AG04449 (cell line): ENCODE measurements around the gene KCNMB1.

Experiments used
- CTCF ChIA-PET: fragments of 350-600 bp; formaldehyde crosslinking; extraction: SDS; loops from one replicate; lab custom pipeline; 2021; ENCODE audit warnings: antibody characterized with exemption; lab: Yijun Ruan, JAX
- POLR2A ChIA-PET: fragments of 400-600, 350-600 bp; formaldehyde crosslinking; extraction: SDS; loops from one replicate; lab custom pipeline; 2020; ENCODE audit warnings: antibody characterized with exemption, inconsistent platforms; lab: Yijun Ruan, JAX
- DNase-seq: peaks from one replicate; pipeline ENCODE4 v3.0.0-alpha.2; 2010; ENCODE audit warnings: low read depth, low spot score
- H3K4me3 ChIP-seq: 2 replicates; pipeline ENCODE4 v1.5.1; 2011; ENCODE audit warnings: low read depth, mild to moderate bottlenecking, control low read depth, low read length
- CTCF ChIP-seq: IDR thresholded peaks from one replicate; pipeline ENCODE4 v1.5.1; 2011; ENCODE audit warnings: mild to moderate bottlenecking, moderate library complexity, low read length, control low read depth, inconsistent platforms; ENCODE audit not compliant: insufficient read depth; ENCODE audit errors: missing control alignments

The KCNMB1 gene

GRCh38 chr5:170353011-170353761 is 36.0 kb downstream of the KCNMB1 start:
- CTCF ChIA-PET = no interaction called here
- POLR2A ChIA-PET = no interaction called here

GRCh38 chr5:170348137-170348633 is 41.0 kb downstream of the KCNMB1 start:
- POLR2A ChIA-PET = no interaction called here
- no peak for TF ChIP-seq CTCF
- no peak overlapping the region for H3K4me3 ChIP-seq
- DNase-seq = no peak
- CTCF ChIA-PET = interaction anchor here (1.5 kb wide), 1 partner anchor 17 kb away, joined by 3 read pairs; no protein-coding TSS in a partner anchor

More at GRCh38 chr5:170353011-170353761, 36.0 kb downstream of the KCNMB1 start:
- no peak for TF ChIP-seq CTCF
- H3K4me3 ChIP-seq = no peak overlapping the region
- no peak for DNase-seq

GRCh38 chr5:170347022-170347567 is 42.1 kb downstream of the KCNMB1 start:
- DNase-seq = no peak
- TF ChIP-seq CTCF = no peak
- CTCF ChIA-PET = interaction anchor here (1.5 kb wide), 1 partner anchor 16 kb away, joined by 3 read pairs; no protein-coding TSS in a partner anchor
- H3K4me3 ChIP-seq = no peak overlapping the region
- POLR2A ChIA-PET = no interaction called here

- CTCF ChIA-PET = interaction anchor here (1.4 kb wide), 1 partner anchor 38 kb away, joined by 3 read pairs; no protein-coding TSS in a partner anchor
- no peak for TF ChIP-seq CTCF
- POLR2A ChIA-PET = no interaction called here
- no peak for DNase-seq
- no peak overlapping the region for H3K4me3 ChIP-seq
These were observed 43.2 kb downstream of the KCNMB1 start for GRCh38 chr5:170345971-170346370.

GRCh38 chr5:170343177-170343576 is 46.0 kb downstream of the KCNMB1 start:
- TF ChIP-seq CTCF = no peak
- DNase-seq = no peak
- H3K4me3 ChIP-seq = no peak overlapping the region
- CTCF ChIA-PET = no interaction called here
- POLR2A ChIA-PET = no interaction called here

GRCh38 chr5:170342153-170342725 is 46.9 kb downstream of the KCNMB1 start:
- ChIA-PET CTCF (no interaction called here), POLR2A (no interaction called here)
- H3K4me3 ChIP-seq = no peak overlapping the region
- DNase-seq = no peak
- no peak for TF ChIP-seq CTCF
